Suppressor macrophage (primary cell): Measurements from ENCODE around the gene PAXX.

ENCODE experiments used
- DNase-seq, 4 experiments: peaks; one replicate each; pipeline ENCODE4 v3.0.0-alpha.2; 2020 to 2022

Gene PAXX

DNA sequence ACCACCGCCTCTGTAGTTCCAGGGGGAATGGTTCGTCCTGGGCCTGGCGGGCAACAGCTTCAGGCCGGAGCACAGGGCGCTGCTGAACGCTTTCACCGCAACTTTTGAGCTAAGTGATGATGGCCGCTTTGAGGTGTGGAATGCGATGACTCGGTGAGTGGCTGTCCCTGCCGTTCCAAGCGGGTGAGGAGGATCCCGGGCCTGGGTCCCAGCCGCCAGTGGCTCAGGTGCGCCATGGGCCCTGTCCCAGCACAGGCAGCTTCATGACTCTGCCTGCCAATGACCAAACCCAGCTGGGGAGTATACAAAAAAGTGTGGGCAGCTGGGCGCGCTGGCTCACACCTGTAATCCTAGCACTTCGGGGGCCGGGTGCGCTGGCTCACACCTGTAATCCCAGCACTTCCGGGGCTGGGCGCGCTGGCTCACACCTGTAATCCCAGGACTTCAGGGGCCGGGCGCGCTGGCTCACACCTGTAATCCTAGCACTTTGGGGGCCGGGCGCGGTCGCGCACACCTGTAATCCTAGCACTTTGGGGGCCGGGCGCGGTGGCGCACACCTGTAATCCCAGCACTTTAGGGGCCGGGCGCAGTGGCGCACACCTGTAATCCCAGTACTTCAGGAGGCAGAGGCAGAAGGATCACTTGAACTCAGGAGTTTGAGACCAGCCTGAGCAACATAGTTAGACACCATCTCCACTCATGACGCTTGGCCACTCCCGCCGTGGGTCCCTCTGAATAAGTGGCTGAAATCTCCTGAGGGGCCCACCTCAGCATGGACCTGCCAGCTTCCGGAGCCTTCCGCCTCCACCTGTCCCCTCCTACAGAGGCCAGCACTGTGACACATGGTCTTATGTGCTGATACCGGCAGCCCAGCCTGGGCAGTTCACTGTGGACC lies 39.1 kb upstream of the PAXX start:
- DNase-seq, result no peak

DNA sequence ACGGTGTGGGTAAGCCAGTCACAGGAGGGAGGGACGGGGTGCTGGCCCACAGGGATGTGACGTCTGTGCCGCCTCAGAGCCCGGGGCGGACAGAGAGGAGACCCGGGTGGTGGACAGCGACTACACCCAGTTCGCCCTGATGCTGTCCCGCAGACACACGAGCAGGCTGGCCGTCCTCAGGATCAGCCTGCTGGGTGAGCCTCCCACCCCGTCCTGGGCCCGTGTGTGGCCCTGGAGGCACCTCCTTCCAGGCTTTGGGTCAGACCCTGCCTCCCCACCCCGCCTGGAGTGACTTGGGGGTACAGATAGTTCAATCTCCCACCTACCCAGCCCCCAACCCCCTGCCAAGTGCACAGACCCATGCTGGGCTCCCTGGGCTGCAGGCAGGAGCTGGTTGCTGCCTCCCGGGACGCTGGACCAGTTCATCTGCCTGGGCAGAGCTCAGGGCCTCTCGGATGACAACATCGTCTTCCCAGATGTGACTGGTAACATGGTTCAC lies 38.4 kb upstream of the PAXX start:
- DNase-seq, result no peak

DNA sequence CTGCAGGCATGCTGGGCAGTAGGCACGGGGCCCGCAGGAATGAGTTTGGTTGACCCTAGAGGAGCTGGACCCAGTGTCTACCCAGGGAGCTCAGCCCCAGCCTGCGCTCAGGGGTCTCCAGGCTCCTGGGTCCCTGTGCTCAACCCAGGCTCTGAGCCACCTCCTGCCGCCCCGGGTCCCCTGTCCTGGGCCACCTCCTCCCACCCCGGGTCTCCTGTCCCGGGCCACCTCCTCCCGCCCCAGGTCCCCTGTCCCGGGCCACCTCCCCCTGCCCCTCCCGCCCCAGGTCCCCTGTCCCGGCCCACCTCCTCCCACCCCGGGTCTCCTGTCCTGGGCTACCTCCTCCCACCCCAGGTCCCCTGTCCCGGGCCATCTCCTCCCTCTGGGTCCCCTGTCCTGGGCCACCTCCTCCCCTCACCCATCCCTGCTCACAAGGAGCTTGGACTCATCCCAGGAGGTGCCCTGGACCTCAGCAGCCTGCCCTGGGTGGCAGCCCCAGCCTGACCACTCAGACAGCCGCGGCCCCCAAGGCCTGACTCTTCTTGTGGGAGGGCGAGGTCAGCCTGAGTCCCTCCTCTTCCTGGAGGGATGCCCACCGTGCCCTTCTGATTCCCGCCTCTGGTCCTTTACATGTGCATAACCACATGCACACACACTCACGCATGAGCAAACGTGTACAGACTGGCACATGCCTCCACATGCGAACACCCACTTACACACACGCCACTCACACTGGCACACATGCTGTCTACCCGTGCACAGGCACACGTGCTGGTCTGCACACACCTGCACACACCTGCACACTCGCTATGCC lies 37.7 kb upstream of the PAXX start:
- no peak for DNase-seq

DNA sequence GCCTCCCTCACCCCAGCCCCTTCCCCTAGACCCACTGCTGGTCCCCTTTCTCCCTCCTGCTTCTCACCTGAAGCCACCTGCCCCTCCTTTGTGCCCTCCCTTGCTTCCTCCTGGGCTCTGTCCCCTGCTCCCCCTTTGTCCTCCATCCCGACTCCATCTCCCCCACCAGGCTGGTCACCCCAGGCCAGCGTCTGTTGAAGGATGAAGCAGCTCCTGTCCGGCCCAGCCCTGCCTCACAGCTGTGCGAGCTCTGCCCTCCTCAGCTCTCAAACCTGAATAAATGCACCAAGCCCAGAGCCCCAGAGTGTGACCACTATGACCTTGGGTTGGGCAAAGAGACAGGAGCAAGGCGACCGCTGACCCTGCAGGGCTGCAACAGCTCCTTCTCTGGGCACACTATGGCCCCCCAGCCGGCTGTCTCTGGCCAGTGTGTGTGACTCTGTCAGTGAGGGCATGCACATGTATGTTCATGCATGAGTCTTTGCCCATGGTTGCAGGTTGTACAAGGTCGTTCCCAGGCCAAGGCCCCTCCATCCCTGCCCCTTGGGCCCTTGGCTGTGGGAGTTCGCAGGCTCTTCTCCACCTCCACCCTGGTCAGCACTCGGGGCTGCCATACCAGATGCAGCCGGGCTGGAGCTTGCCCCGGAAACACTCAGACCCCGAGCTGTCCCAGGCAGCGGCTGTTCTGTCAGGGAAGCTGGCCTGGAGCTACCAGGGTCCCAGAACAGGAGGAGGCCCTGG lies 36.9 kb upstream of the PAXX start:
- no peak for DNase-seq

DNA sequence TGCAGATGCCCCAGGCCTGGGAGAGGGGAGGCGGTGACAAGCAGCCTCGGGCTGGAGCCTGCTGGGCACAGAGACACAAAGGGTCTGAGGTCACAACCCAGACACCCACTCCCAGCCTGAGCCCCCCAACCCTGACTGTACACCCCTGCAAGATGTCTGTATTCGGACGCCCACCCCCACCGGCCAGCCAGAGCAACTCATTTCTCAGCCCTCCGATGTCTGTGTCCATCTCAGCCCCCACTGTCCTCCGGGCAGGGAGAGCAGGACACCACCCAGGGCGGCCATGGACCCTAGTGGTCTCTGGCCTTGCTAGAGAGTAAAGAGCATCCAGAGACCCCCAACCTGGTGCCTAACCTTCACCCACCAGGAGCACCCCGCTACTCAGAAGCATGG lies 36.3 kb upstream of the PAXX start:
- no peak for DNase-seq

DNA sequence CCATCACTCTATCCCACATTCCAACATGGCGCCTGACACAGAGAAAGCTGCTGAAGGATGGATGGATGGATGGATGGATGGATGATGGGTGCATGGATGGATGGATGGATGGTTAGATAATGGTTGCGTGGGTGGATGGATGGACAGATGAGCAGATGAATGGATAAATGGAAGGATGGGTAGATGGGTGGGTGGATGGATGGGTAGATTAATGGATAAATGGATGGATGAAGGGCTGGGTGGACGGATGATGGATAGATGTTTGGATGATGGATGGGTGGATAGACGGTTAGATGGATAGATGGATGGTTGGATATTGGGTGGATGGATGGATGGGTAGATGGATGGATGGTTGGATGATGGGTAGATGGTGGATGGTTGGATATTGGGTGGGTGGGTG lies 35.6 kb upstream of the PAXX start:
- DNase-seq, result no peak

DNA sequence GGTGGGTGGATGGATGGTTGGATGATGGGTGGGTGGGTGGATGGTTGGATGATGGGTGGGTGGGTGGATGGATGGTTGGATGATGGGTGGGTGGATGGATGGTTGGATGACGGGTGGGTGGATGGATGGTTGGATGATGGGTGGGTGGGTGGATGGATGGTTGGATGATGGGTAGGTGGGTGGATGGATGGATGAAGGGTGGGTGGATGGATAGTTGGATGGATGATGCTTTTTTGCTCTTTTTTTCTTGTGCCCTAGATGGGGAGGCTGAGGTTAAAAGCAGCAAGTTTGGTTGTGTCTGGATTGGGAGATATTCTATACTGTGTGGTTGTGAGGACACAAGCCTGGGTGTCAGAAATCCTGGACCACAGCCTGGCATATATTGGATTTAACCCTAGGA lies 34.8 kb upstream of the PAXX start:
- DNase-seq, result no peak

DNA sequence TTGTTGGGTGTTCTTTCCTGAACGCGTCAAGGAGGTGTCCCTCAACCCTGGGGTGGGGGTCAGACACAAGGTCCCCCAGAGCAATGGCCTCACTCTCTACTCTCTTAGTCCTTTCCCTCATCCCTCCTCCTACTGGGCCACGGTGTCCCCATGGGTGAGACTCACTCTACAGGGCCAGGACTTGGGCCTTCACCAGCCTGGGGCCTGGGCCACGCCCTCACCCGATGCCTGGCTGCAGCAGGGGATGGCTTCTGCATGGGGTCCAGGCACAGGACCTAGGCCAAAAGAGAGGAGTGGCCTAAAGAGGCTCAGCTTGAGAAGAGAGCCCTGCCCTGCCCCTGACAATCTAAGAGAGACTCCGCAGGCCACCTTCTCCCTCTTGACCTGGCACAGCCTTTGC lies 34.3 kb upstream of the PAXX start:
- DNase-seq, result no peak

DNA sequence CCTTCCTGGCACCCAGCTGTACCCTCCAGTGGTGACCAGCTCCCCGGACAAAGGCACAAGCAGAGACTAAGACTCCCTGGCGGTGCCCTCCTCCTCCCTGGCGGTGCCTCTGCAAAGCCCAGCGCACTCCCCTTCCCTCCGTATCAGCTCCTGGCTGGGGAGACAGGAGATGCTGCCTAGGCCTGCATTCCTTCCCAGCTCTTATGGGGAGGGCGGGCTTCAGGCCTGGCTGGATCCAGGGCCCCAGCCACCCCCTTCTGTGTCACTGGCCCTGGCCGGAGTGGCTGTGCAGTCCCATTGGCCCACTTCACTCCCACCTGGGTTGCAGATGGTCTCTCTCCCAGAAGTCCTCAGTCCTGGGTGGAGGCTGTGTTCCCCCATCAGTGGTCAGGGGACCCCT lies 33.7 kb upstream of the PAXX start:
- no peak for DNase-seq

DNA sequence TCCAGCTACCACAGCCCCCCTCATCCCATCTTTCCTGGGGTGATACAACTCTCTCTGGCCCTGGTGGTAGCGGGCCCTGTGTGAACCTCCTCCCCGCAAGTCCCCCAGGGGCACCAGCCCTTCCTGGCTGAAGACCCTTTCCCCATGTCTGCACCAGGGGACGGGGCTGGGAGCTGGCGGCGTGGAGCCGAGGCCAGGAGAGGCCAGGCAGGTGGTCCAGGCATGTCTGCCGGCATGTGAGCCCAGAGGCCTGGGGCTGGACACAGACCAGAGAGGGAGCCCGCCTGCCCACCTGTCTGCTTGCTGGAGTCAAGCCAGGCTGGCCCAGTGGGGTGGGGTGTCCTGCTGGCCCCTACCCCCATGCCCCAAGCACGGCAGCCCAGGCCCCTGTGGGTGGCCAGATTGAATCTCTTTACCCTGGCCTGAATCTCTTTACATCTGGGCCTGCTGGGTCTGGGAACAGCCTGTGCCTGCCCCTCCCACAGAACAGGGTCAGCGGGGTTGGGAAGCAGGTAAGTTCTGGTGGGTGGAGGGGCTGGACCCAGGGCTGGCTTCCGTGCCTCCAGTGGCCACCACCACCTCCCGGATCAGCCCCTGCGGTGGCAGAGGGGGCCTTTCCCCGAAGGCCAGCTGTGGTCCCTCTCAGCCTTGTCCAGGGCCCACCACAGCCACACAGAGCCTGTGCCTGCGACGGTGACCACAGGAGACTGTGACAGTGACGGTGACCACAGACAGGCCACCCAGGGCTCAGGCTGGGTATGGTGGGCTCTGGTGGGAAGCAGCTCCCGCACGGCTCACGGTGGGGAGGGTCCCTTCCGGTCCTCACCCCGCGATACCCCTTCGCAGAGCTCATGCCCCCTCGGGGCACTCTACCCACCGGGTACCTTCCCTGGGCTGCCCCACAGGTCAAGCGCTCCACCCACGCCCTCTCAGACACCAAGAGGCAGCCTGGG lies 33.0 kb upstream of the PAXX start:
- no peak for DNase-seq

DNA sequence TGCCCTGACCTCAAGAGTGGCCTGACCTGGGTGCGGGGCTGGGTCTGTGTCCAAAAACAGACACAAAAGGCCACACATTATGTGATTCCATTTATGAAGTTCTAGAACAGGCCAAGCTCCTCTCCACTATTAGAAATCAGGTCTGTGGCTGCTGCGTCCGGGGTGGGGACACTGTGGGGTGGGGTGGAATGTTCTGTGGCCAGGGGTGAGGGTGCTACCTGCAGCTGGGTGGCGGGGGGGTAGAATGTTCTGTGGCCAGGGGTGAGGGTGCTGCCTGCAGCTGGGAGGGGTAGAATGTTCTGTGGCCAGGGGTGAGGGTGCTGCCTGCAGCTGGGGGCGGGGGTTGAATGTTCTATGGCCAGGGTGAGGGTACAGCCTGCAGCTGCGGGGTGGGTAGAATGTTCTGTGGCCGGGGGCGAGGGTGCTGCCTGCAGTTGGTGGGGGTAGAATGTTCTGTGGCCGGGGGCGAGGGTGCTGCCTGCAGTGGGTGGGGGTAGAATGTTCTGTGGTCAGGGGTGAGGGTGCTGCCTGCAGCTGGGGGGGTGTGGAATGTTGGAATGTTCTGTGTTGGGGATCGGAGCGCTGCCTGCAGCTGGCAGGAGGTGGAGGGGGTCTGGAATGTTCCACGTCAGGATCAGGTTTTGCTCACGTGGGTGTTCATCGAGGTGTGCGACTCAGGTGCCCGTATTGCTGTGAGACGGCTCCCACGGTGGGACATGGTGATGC lies 31.8 kb upstream of the PAXX start:
- no peak for DNase-seq

DNA sequence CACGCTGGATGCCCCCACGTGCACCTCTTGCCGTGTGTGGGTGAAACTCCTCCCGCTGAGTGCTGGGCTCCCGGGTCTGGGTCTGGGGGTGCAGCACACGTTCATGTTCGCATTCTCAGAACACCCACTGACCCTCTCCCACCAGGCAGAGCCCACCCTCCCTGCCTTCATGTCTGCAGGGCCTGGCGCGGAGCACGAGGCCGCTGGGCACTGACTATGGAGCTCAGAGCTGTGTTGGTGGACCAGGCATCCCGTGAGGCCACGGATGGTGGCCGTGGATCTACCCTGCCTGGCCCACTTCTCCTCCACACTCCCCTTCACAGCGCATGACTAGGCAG lies 31.3 kb upstream of the PAXX start:
- DNase-seq, result no peak

DNA sequence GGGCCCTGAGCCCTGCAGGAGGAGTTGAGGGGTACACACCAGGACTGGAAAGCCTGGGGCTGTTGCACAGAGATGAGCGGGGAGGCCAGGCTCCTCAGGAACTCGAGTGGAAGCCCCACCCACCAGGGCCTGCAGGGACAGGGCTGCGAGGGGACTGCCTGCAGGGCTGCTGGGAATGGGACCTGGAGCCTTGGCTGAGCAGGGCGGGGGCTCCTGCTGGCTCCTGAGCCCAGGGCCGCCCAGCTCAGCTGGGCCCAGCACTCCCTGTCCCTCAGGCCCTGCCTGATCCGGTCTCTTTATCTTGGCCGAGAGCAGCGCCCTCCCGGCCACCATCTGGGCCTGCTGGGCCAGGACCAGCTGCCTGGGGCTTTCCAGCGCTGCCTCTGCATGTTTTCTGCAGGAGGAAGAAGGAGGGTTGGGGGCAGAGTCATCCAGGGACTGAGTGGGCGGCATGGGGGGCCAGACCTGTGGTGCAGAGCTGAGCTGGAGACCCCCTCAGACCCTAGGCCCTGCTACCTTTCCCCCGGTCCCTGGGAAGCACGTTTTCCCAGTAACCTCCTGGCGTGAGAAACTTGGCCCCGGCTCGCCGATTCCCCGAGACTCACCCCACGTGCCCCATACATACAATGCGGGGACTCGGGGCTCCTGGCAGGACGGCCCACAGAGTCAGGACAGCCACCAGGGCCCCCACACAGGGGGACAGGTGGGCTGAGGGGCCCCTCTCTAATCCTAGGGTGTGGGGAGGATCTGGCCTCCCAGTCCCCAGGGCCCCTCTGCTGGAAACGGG lies 30.8 kb upstream of the PAXX start:
- no peak for DNase-seq

DNA sequence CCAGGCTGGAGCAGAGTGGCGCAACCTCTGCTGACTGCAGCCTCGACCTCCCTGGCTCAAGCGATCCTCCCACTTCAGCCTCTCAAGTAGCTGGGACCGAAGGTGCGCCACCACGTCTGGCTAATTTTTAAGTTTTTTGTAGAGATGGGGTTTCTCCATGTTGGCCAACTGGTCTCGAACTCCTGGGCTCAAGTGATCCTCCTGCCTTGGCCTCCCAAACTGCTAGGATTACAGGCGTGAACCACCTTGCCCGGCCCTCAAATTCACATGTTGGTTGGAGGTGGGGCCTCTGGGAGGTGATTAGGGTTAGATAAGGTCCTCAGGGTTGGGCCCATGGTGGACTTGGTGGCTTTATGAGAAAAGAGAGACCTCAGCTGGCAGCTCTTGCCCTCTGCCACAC lies 30.1 kb upstream of the PAXX start:
- no peak for DNase-seq

DNA sequence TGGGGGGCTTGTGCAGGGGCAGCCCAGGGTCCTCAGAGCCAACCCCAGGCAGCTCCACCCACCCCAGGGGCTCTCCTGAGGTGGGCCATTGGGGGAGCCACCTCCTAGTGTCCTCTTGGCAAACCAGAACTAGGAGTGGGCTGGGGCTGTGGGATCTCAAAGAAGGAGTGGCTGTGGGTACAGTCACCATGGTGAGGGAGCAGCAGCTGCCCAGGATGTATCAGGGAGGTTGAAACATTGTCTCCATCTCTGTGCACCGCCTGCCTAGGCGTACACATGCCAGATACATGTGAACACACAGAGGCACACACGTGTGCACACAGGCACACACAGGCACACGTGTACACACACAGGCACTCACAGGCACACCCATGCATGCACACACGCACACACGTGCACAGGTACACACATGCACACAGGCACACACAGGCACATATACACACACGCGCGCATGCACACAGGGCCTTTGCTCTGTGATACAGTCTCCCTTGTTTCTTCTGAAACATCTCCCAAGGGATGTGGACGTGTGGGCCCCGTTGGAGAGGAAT lies 29.4 kb upstream of the PAXX start:
- no peak for DNase-seq

DNA sequence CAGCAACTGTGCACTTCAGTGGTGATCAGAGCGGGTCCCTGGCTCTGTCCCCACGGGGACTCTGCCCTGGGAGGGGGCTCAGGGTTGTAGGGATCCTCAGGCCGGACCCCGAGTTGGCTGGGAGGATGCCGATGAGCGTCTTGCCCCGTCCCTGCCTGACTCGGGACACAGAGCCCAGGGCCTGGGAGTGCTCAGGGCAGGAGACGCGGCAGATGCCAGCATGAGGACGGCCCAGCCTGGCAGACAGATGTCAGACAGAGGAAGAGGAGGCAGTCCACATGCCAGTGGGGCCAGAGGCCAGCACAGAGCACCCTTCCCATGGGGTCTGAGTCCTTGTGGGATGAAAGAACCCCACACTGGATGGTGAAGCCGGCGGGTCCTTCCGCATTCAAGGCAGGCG lies 28.9 kb upstream of the PAXX start:
- no peak for DNase-seq

DNA sequence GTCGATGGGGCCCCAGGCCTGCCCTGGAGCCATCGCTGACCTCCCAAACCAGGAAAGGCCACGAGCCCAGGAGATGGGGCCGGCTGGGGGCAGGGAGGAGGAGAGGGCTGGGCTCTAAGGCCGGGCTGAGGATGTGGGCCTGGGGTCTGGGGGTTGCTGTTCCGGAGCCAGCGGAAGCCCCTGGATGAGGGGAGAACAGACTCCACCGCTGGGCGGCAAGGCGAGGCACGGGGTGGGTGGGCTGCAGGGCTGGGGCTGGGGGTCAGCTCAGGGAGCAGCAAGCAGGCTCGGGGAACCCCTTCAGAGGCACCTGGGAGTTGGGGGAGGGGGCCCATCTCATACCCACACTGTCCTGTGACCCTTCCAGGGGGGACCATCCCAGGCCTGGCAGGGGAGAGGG lies 28.5 kb upstream of the PAXX start:
- DNase-seq, result no peak

DNA sequence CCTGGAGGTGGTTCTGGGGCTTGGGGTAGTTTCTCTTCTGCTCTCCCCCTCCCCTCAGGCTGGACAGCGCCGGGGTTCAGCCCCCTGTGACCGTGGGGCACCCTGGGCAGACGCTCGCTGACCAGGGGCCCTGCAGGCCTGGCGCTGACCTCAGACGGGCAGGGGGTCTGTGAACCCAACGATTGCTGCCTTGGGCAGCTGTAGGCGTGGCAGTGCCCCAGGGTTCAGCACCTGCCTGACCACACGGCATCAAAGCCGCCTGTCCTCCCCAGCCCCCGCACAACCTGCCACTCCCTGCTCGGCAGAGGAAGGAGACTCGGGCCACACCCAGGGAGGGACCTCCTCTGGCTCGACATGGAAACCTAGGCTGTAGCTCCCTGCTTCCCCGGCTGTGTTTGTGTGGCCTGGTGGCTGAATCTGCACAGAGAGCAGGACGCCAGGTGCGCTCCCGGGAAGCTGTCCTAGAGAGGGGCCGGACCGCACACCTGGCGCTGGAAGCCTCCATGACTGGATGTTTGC lies 28.0 kb upstream of the PAXX start:
- DNase-seq, result no peak

DNA sequence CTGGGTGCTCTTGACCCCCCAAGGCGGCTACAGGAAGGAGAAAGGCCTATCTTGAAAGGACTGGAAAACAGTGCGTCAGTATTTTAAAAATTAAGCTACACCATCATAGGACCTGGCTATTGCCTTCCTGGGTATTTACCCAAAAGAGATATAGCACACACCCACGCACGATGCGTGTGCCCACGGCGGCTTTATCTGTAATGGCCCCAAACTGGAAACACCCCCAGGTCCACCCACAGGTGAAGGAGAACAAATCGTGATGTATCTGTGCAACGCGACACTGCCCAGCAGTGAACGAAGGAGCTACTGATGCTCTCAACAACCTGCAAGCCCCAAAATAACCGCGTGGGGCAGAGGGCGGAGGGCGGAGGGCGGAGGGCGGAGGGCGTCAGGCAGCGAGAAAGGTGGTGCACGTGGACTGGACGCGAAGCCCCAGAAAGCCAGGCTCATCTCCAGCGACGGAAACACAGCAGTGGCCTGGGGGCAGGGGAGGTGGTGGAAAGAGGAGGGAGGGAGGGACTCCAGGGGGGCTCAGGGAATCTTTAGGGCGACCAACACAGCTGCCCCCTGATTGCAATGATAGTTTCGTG lies 27.3 kb upstream of the PAXX start:
- no peak for DNase-seq
